Activated CD8-positive, alpha-beta memory T cell treated with anti-CD3 and anti-CD28 coated beads, Interleukin-2, amount 50 U/mL, for 24 hours (primary cell): ENCODE data around the gene COG5.

Experiments used
- DNase-seq: peaks from one replicate; pipeline ENCODE4 v3.0.0-alpha.2; 2020; ENCODE audit errors: extremely low read depth

The COG5 gene

GRCh38 chr7:107505997-107506673 lies 57.6 kb downstream of the COG5 start:
- DNase-seq: no peak

GRCh38 chr7:107505362-107505761 lies 58.4 kb downstream of the COG5 start:
- no peak for DNase-seq

GRCh38 chr7:107503687-107504086 lies 60.0 kb downstream of the COG5 start:
- DNase-seq: no peak

- no peak for DNase-seq
Measured at GRCh38 chr7:107502797-107503196, 60.9 kb downstream of the COG5 start.

GRCh38 chr7:107502154-107502553 lies 61.6 kb downstream of the COG5 start:
- no peak for DNase-seq

GRCh38 chr7:107501593-107501992 lies 62.1 kb downstream of the COG5 start:
- DNase-seq: no peak

GRCh38 chr7:107499731-107500130 lies 64.0 kb downstream of the COG5 start:
- DNase-seq: no peak

- no peak for DNase-seq
Measured at GRCh38 chr7:107495516-107495915, 68.2 kb downstream of the COG5 start.

- DNase-seq: no peak
Measured at GRCh38 chr7:107494884-107495283, 68.8 kb downstream of the COG5 start.

GRCh38 chr7:107494315-107494751 lies 69.4 kb downstream of the COG5 start:
- DNase-seq: no peak

GRCh38 chr7:107492875-107493274 lies 70.8 kb downstream of the COG5 start:
- DNase-seq: no peak

- DNase-seq: no peak
Measured at GRCh38 chr7:107486041-107486440, 77.7 kb downstream of the COG5 start.

- no peak for DNase-seq
Measured at GRCh38 chr7:107482571-107482970, 81.1 kb downstream of the COG5 start.

- no peak for DNase-seq
Measured at GRCh38 chr7:107480932-107481331, 82.8 kb downstream of the COG5 start.

- DNase-seq: no peak
Measured at GRCh38 chr7:107479303-107479702, 84.4 kb downstream of the COG5 start.

- no peak for DNase-seq
Measured at GRCh38 chr7:107474104-107474521, 89.6 kb downstream of the COG5 start.

- DNase-seq: no peak
Measured at GRCh38 chr7:107472116-107472515, 91.6 kb downstream of the COG5 start.

- no peak for DNase-seq
Measured at GRCh38 chr7:107471292-107472070, 92.2 kb downstream of the COG5 start.

- DNase-seq: no peak
Measured at GRCh38 chr7:107469929-107470328, 93.8 kb downstream of the COG5 start, which contains the start of gene GPR22. GPR22 (plus strand) TSS chr7:107470057; CDS start chr7:107474061, 4,004 bp downstream.

GRCh38 chr7:107468824-107469223 lies 94.9 kb downstream of the COG5 start:
- no peak for DNase-seq

- DNase-seq: no peak
Measured at GRCh38 chr7:107467972-107468371, 95.7 kb downstream of the COG5 start.

- no peak for DNase-seq
Measured at GRCh38 chr7:107464666-107465226, 99.0 kb downstream of the COG5 start.
